Ishikawa (cell line): ENCODE measurements around the gene SLC24A3.

ENCODE experiments used
- CEBPB ChIP-seq: IDR thresholded peaks from 2 replicates; pipeline ENCODE4 v1.6.1; 2012
- CREB1 ChIP-seq: IDR thresholded peaks from 2 replicates; pipeline ENCODE4 v1.6.1; 2012; ENCODE audit warnings: low read depth
- EGR1 ChIP-seq: IDR thresholded peaks from 2 replicates; pipeline ENCODE4 v1.6.1; 2012
- EP300 ChIP-seq: IDR thresholded peaks from 2 replicates; pipeline ENCODE4 v1.6.1; 2012; ENCODE audit warnings: borderline replicate concordance
- FOXM1 ChIP-seq: IDR thresholded peaks from 2 replicates; pipeline ENCODE4 v1.6.1; 2012; ENCODE audit warnings: low read depth, borderline replicate concordance
- NFIC ChIP-seq: IDR thresholded peaks from 2 replicates; pipeline ENCODE4 v1.6.1; 2012
- RAD21 ChIP-seq: IDR thresholded peaks from 2 replicates; pipeline ENCODE4 v1.6.1; 2012; ENCODE audit warnings: low read depth
- TAF1 ChIP-seq: IDR thresholded peaks from 2 replicates; pipeline ENCODE4 v1.6.1; 2012; ENCODE audit warnings: low read depth, mild to moderate bottlenecking
- TCF12 ChIP-seq: IDR thresholded peaks from 2 replicates; pipeline ENCODE4 v1.6.1; 2012; ENCODE audit warnings: low read depth
- TEAD4 ChIP-seq: IDR thresholded peaks from 2 replicates; pipeline ENCODE4 v1.6.1; 2012
- YY1 ChIP-seq: IDR thresholded peaks from 2 replicates; pipeline ENCODE4 v1.6.1; 2012; ENCODE audit warnings: low read depth
- ZBTB7A ChIP-seq: IDR thresholded peaks from 2 replicates; pipeline ENCODE4 v1.6.1; 2012; ENCODE audit warnings: low read depth
- TF ChIP-seq, protein P1 (sequence below): IDR thresholded peaks from 2 replicates; pipeline ENCODE4 v1.6.1; 2012; ENCODE audit warnings: low read depth, mild to moderate bottlenecking
- TF ChIP-seq, protein P2 (sequence below): IDR thresholded peaks from 2 replicates; pipeline ENCODE4 v1.6.1; 2012
- TF ChIP-seq, protein P3 (sequence below): IDR thresholded peaks from 2 replicates; pipeline ENCODE4 v1.6.1; 2012

SLC24A3 gene

DNA sequence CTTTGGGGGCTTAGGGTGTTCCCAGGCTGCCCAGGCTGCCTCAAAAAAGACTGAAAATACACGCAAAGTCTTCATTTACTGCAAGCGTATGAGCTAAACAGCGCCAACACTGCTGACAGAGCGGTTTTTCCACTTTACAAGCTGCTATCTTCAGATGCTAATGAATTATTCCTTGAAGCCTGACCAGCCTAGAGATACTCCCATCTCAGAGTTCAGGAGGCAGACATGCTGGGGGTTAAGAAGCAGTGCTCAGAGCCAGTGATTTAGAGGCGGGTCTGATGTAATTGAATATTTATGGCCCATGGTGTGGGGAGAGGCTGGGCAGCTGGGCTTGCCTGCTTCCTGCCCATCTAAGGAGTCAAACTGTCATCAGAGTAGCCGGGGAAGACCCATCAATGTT is 241.4 kb downstream of the SLC24A3 start:
- TF ChIP-seq, protein P1, sequence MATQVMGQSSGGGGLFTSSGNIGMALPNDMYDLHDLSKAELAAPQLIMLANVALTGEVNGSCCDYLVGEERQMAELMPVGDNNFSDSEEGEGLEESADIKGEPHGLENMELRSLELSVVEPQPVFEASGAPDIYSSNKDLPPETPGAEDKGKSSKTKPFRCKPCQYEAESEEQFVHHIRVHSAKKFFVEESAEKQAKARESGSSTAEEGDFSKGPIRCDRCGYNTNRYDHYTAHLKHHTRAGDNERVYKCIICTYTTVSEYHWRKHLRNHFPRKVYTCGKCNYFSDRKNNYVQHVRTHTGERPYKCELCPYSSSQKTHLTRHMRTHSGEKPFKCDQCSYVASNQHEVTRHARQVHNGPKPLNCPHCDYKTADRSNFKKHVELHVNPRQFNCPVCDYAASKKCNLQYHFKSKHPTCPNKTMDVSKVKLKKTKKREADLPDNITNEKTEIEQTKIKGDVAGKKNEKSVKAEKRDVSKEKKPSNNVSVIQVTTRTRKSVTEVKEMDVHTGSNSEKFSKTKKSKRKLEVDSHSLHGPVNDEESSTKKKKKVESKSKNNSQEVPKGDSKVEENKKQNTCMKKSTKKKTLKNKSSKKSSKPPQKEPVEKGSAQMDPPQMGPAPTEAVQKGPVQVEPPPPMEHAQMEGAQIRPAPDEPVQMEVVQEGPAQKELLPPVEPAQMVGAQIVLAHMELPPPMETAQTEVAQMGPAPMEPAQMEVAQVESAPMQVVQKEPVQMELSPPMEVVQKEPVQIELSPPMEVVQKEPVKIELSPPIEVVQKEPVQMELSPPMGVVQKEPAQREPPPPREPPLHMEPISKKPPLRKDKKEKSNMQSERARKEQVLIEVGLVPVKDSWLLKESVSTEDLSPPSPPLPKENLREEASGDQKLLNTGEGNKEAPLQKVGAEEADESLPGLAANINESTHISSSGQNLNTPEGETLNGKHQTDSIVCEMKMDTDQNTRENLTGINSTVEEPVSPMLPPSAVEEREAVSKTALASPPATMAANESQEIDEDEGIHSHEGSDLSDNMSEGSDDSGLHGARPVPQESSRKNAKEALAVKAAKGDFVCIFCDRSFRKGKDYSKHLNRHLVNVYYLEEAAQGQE, result no peak
- TF ChIP-seq, protein P2, sequence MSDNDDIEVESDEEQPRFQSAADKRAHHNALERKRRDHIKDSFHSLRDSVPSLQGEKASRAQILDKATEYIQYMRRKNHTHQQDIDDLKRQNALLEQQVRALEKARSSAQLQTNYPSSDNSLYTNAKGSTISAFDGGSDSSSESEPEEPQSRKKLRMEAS, result no peak
- no peak for TF ChIP-seq EP300
- TF ChIP-seq CEBPB, result no peak

DNA sequence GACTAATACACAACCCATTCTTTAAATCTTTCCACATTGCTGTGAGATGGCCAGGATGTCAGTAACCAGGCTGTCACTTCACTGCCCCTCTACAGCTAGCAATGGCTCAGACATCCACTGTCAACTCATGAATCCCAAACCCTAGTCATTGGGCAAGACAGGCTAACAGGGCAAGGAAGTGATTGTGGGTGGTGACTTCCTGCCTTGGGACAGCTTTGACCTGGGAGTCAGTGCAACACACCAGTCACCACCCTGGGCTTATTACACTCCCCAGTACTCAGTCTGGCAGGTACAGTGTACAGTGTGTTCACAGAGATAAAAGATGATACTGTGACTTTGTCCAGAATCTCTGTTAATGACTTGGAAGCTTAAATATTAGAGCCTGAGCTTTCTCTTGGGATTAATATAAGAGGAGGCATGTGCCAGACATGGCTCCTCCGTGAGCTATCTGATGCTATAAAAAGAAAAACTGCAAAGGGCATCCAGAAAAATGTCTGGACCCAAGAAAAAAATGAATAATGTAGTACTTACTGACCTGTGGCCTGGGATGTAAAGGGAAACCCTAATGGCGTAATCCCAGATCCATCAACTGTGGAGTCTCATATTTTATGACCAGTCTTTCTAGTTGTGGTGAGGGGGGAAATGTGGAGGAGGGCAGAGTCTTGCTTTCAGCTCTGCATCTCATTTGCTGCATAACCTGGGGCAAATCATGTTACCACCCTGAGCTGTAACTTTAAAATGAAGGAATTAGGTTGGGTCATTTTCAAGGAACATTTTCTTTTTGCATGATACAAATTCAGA is 244.4 kb downstream of the SLC24A3 start:
- TF ChIP-seq, protein P2, result no peak
- TF ChIP-seq FOXM1, result no peak
- TF ChIP-seq CREB1, result no peak
- TF ChIP-seq, protein P1, result no peak
- TF ChIP-seq TCF12, result no peak
- no peak for TF ChIP-seq EP300
- no peak for TF ChIP-seq NFIC
- TF ChIP-seq EGR1, result no peak
- TF ChIP-seq YY1, result no peak
- no peak for TF ChIP-seq TAF1
- TF ChIP-seq, protein P3, sequence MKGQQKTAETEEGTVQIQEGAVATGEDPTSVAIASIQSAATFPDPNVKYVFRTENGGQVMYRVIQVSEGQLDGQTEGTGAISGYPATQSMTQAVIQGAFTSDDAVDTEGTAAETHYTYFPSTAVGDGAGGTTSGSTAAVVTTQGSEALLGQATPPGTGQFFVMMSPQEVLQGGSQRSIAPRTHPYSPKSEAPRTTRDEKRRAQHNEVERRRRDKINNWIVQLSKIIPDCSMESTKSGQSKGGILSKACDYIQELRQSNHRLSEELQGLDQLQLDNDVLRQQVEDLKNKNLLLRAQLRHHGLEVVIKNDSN, result no peak
- TF ChIP-seq CEBPB, result no peak

DNA sequence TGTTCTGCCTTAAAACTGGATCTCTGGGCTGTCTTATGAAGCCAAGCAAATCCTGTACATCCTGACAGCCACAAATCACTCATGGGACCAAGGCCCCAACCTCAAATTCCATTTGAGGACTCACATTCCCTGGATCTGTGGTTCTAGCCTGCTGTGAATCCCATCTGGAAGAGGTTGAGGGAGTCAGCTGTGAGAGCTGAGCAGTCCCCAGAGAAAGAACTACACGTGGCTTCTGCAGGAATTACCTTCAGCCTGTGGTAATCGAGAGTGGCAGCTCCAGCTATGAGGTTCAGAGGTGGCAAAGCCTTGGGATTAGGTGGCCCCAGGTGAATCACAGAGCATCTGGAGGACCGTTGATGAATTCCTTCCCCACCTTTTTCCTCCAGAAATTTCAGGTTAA is 245.2 kb downstream of the SLC24A3 start:
- TF ChIP-seq ZBTB7A (no peak), TEAD4 (no peak), TAF1 (no peak), NFIC (no peak), CREB1 (no peak), FOXM1 (no peak), TCF12 (no peak), CEBPB (no peak), YY1 (no peak), EGR1 (no peak), EP300 (no peak), RAD21 (no peak)
- TF ChIP-seq, protein P1, result no peak
- TF ChIP-seq, protein P3, result no peak
- TF ChIP-seq, protein P2, result no peak

DNA sequence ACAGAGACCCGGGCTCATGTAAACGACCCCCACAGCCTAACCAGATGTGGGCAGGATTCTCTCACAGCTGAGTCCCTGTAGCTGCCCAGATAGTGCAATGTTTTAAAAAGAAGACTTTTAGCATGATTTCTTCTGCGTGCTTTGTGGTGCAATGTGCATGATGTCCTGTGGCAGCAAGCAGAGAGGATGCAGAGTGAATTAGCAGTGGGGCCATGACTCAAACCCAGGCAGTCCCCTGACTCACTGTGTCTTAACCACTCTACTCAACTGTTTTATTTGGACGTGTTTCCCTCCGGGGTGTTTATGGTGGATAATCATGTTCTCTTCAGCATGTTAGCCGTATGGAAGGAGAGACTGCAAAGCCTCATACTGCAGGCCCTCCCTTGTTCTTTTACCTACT is 247.9 kb downstream of the SLC24A3 start:
- TF ChIP-seq TCF12 (no peak), RAD21 (no peak), TAF1 (no peak), YY1 (no peak), NFIC (no peak), CEBPB (no peak), ZBTB7A (no peak), CREB1 (no peak), EP300 (no peak), EGR1 (no peak), FOXM1 (no peak), TEAD4 (no peak)
- TF ChIP-seq, protein P2, result no peak
- TF ChIP-seq, protein P3, result no peak
- TF ChIP-seq, protein P1, result no peak
